GM21447 (cell line): ENCODE data around the gene MBD1.
"Not testable (repeated sequence)": the region's sequence is repeated elsewhere in the genome, so short reads cannot be mapped to it uniquely, and the experiment has no call there.

ENCODE experiments used
- ATAC-seq: cut with Tn5 transposase; IDR thresholded peaks from one replicate; pipeline ENCODE4 v1.9.1; 2021; ENCODE audit not compliant: unreplicated experiment

Gene MBD1

GRCh38 chr18:50297621-50298442, 16.5 kb upstream of the MBD1 start:
- ATAC-seq: peak; percentile 100

GRCh38 chr18:50293039-50293438, 11.7 kb upstream of the MBD1 start:
- ATAC-seq: no peak

- no peak for ATAC-seq
Measured at GRCh38 chr18:50289108-50289443, 7.8 kb upstream of the MBD1 start.

- not testable (repeated sequence) for ATAC-seq
Measured at GRCh38 chr18:50288348-50289107, 7.2 kb upstream of the MBD1 start.

- peak; percentile 86 for ATAC-seq
Measured at GRCh38 chr18:50287441-50288347, 6.4 kb upstream of the MBD1 start, which contains the start of gene CXXC1. Gene CXXC1 (minus strand): TSS chr18:50287692. CDS start chr18:50287589, 103 bp downstream.

- ATAC-seq: peak; percentile 1
Measured at GRCh38 chr18:50287028-50287440, 5.7 kb upstream of the MBD1 start.

- ATAC-seq: no peak
Measured at GRCh38 chr18:50286391-50287027, 5.2 kb upstream of the MBD1 start.

- ATAC-seq: no peak
Measured at GRCh38 chr18:50285631-50286321, 4.5 kb upstream of the MBD1 start.

GRCh38 chr18:50285071-50285470, 3.7 kb upstream of the MBD1 start:
- ATAC-seq: no peak

- ATAC-seq: no peak
Measured at GRCh38 chr18:50284255-50284885, 3.0 kb upstream of the MBD1 start.

GRCh38 chr18:50283469-50284209, 2.3 kb upstream of the MBD1 start:
- ATAC-seq: no peak

GRCh38 chr18:50282521-50283335, 1.4 kb upstream of the MBD1 start:
- no peak for ATAC-seq

GRCh38 chr18:50281972-50282520, 723 bp upstream of the MBD1 start:
- ATAC-seq: no peak

GRCh38 chr18:50280707-50281294, 522 bp downstream of the MBD1 start:
- ATAC-seq: no peak

- ATAC-seq: no peak
Measured at GRCh38 chr18:50279752-50280151, 1.6 kb downstream of the MBD1 start.

- ATAC-seq: no peak
Measured at GRCh38 chr18:50277942-50278341, 3.4 kb downstream of the MBD1 start.

GRCh38 chr18:50276452-50276851, 4.9 kb downstream of the MBD1 start:
- no peak for ATAC-seq
